ENCODE measurements around the gene EIF5A2. TPM values are rescaled to one million over a fixed set of nuclear protein-coding genes. Genes with fewer than 3 reads are reported as not detected.

The EIF5A2 gene
- 1 to 10 TPM; 8.9 to 9.3 TPM for total RNA-seq

DNA sequence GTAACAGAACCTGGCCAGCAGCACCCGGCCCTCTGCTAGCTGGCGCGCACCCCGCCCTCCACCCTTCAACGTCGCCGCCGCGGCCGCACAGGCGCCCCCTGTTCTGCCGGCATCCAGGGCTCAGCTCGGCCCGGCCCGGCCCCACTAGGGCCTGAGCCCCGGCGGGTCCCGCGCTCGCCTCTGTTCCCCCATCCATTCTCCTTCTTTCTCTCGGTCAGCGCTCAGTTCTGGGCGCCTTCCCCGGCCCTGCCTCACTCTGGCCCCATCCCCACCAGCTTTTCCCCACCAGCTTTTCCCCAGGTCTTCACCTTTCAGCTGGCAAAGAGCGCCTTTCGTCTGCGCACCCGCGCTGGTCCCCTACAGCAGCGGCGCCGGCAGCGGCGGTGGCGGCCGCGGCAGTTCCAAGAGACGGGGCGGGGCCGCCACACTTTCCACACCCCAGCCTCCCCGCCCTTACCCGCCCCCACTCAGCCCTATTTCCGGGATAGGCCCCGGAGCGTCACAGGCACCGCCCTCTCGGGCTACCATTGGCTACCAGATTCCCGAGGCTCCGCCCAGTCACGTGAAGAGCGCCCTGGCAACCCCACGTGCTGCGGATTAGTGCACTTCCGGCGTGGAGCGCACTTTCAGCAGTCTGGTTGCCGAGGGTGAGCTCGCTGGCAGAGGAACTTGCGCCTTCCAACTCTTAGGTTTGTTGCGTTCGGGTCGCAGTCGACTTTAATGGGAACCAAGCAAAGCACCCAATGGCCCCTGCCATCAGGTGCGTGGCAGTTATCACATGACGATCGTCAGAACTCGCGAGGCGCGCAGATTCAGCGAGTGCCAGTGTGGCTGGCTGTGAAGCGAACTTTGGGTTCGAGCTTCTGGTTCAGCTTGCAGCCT lies at the start of gene EIF5A2:
EIF5A2 (minus strand) TSS at position 403 of the 882 bp plus-strand sequence. CDS start 831 bp downstream, outside the sequence.

DNA sequence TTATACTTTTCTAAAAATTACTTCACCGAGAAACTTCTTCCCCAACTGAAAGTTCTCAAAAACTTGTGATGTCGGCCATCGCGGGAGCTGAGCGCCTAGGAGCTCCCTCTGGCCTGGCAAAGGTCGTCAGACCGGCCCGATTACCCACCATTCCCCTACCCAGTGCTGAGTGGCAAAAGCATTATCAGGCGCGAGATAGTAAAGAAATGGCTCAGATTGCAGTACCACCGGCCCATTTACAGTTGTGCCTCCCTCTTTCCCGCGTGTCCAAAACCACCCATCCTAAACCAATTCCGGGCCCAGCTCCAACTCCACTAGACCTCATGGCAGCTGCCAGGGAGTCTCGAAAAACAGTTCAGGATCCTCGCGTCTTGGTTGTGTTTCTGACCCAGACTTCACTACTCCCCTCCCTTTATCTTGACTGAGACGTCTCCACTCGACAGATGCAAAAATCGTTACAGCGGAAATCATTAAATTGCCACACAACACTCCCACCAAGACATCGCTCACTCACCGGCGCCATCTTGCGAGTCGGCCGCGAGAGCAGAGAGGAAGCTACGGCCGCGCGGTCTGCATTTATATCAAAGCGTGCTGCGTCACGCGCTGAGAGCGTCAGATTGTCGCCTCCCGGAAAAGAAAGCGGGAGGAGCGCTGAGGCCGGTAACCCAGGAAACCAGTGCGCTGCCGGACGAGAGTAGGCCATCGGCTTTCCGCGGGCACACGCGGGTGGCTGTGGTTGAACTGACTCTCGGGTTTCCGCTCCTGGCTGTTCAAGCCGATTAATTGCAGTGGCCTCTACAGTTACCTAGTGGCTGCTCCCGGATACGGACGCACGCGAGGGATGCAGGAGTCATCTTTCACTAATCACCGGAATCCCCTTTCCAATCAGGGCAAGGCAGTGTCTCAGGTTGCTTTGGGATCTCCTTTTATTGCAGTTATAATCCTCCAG lies 38.5 kb downstream of the EIF5A2 start, which contains the start of gene RPL22L1:
RPL22L1 (minus strand) TSS at position 551 of the 949 bp plus-strand sequence; CDS start at position 523, 28 bp downstream.

Other genes starting within 250 kb of the EIF5A2 start
- gene RPL22L1, start 38.4 kb downstream of the EIF5A2 start, total RNA-seq: 10 to 100 TPM; 51.3 to 54.2 TPM
- not detected for gene SLC2A2, start 118.1 kb upstream of the EIF5A2 start, total RNA-seq

Data from activated naive CD4-positive, alpha-beta T cell treated with anti-CD3 and anti-CD28 coated beads, Interleukin-2, amount 10 ng/mL, durations not matched to agents 5 hours and 36 hours (primary cell).